Measurements from ENCODE around the gene KLHL10.

The KLHL10 gene

GRCh38 chr17:41794540-41794975, 43.1 kb upstream of the KLHL10 start:
- H2AFZ ChIP-seq (ENCODE audit: low read length): no peak overlapping the region
- H3K79me2 ChIP-seq (ENCODE audit: insufficient read depth, low read length): no peaks in the 10 kb centered on the region
- no peaks in the 10 kb centered on the region for H3K36me3 ChIP-seq (ENCODE audit: insufficient read depth, low read length)
- no peak overlapping the region for H3K9ac ChIP-seq (ENCODE audit: low read length)
- no peak overlapping the region for H3K27ac ChIP-seq (ENCODE audit: low read depth, low read length, poor library complexity, severe bottlenecking)
- no peak for TF ChIP-seq EZH2 (IDR thresholded peaks at IDR 0.05; ENCODE audit: borderline replicate concordance, low read length)
- TF ChIP-seq, protein P1, sequence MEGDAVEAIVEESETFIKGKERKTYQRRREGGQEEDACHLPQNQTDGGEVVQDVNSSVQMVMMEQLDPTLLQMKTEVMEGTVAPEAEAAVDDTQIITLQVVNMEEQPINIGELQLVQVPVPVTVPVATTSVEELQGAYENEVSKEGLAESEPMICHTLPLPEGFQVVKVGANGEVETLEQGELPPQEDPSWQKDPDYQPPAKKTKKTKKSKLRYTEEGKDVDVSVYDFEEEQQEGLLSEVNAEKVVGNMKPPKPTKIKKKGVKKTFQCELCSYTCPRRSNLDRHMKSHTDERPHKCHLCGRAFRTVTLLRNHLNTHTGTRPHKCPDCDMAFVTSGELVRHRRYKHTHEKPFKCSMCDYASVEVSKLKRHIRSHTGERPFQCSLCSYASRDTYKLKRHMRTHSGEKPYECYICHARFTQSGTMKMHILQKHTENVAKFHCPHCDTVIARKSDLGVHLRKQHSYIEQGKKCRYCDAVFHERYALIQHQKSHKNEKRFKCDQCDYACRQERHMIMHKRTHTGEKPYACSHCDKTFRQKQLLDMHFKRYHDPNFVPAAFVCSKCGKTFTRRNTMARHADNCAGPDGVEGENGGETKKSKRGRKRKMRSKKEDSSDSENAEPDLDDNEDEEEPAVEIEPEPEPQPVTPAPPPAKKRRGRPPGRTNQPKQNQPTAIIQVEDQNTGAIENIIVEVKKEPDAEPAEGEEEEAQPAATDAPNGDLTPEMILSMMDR (IDR thresholded peaks at IDR 0.05; ENCODE audit: low read length): no peak
- no peaks in the 10 kb centered on the region for H3K4me1 ChIP-seq (ENCODE audit: insufficient read depth, low read length, severe bottlenecking)
- H3K9me3 ChIP-seq (ENCODE audit: low read length): no peaks in the 10 kb centered on the region
- no peaks in the 10 kb centered on the region for H3K9me2 ChIP-seq (ENCODE audit: low read depth, low read length)
- H4K20me1 ChIP-seq (ENCODE audit: insufficient read depth, low read length): no peaks in the 10 kb centered on the region
- peaks cover 11% of the 10 kb centered on the region; the same call in 1 of the 2 replicates for H3K27me3 ChIP-seq (ENCODE audit: insufficient read depth, low read length)
- no peak overlapping the region for H3K4me3 ChIP-seq (ENCODE audit: low read depth, low read length, poor library complexity, severe bottlenecking)
- H3K4me2 ChIP-seq (ENCODE audit: low read length): no peak overlapping the region
- no peaks in the 10 kb centered on the region for H3F3A ChIP-seq (ENCODE audit: insufficient read depth, low read length)

GRCh38 chr17:41796121-41796895, 41.3 kb upstream of the KLHL10 start:
- Histone ChIP-seq H3K27me3 (ENCODE audit: insufficient read depth, low read length) (peaks cover 11% of the 10 kb centered on the region; the same call in 1 of the 2 replicates), H2AFZ (ENCODE audit: low read length) (no peak overlapping the region), H4K20me1 (ENCODE audit: insufficient read depth, low read length) (no peaks in the 10 kb centered on the region), H3K4me1 (ENCODE audit: insufficient read depth, low read length, severe bottlenecking) (peaks cover 11% of the 10 kb centered on the region), H3K79me2 (ENCODE audit: insufficient read depth, low read length) (no peaks in the 10 kb centered on the region), H3K9me3 (ENCODE audit: low read length) (no peaks in the 10 kb centered on the region), H3F3A (ENCODE audit: insufficient read depth, low read length) (no peaks in the 10 kb centered on the region), H3K4me2 (ENCODE audit: low read length) (no peak overlapping the region), H3K4me3 (ENCODE audit: low read depth, low read length, poor library complexity, severe bottlenecking) (no peak overlapping the region), H3K9ac (ENCODE audit: low read length) (no peak overlapping the region), H3K27ac (ENCODE audit: low read depth, low read length, poor library complexity, severe bottlenecking) (no peak overlapping the region), H3K9me2 (ENCODE audit: low read depth, low read length) (no peaks in the 10 kb centered on the region), H3K36me3 (ENCODE audit: insufficient read depth, low read length) (no peaks in the 10 kb centered on the region)
- no peak for TF ChIP-seq EZH2 (IDR thresholded peaks at IDR 0.05; ENCODE audit: borderline replicate concordance, low read length)
- TF ChIP-seq, protein P1 (IDR thresholded peaks at IDR 0.05; ENCODE audit: low read length): no peak

DNA sequence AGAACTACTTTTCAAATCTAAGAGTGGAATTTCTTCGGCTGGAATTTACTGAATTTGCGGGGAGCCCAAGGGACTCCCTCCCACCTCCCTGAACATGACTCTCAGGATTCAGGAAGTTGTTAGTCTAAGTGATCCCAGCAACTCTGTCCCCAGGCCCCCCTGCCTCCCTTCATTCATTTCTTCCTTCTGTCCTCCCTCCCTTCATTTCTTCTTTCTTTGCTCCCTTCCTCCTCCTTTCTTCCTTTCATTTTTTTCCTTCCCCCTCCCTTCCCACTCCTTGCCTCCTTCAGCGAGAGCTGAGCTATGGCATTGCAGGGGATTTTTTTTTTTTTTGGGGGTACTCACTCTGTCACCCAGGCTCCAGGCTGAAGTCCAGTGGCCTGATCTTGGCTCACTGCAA, 40.2 kb upstream of the KLHL10 start:
- Histone ChIP-seq H3K9me2 (ENCODE audit: low read depth, low read length) (no peaks in the 10 kb centered on the region), H4K20me1 (ENCODE audit: insufficient read depth, low read length) (no peaks in the 10 kb centered on the region), H3K79me2 (ENCODE audit: insufficient read depth, low read length) (no peaks in the 10 kb centered on the region), H3K27me3 (ENCODE audit: insufficient read depth, low read length) (peaks cover 11% of the 10 kb centered on the region; the same call in 1 of the 2 replicates), H3K4me3 (ENCODE audit: low read depth, low read length, poor library complexity, severe bottlenecking) (no peak overlapping the region), H2AFZ (ENCODE audit: low read length) (no peak overlapping the region), H3K36me3 (ENCODE audit: insufficient read depth, low read length) (no peaks in the 10 kb centered on the region), H3K27ac (ENCODE audit: low read depth, low read length, poor library complexity, severe bottlenecking) (no peak overlapping the region), H3K9ac (ENCODE audit: low read length) (no peak overlapping the region), H3K4me1 (ENCODE audit: insufficient read depth, low read length, severe bottlenecking) (peaks cover 14% of the 10 kb centered on the region), H3F3A (ENCODE audit: insufficient read depth, low read length) (no peaks in the 10 kb centered on the region), H3K9me3 (ENCODE audit: low read length) (no peaks in the 10 kb centered on the region), H3K4me2 (ENCODE audit: low read length) (no peak overlapping the region)
- TF ChIP-seq, protein P1 (IDR thresholded peaks at IDR 0.05; ENCODE audit: low read length): no peak
- TF ChIP-seq EZH2 (IDR thresholded peaks at IDR 0.05; ENCODE audit: borderline replicate concordance, low read length): no peak
